Measurements from ENCODE around the gene CAPN2.

The CAPN2 gene

DNA sequence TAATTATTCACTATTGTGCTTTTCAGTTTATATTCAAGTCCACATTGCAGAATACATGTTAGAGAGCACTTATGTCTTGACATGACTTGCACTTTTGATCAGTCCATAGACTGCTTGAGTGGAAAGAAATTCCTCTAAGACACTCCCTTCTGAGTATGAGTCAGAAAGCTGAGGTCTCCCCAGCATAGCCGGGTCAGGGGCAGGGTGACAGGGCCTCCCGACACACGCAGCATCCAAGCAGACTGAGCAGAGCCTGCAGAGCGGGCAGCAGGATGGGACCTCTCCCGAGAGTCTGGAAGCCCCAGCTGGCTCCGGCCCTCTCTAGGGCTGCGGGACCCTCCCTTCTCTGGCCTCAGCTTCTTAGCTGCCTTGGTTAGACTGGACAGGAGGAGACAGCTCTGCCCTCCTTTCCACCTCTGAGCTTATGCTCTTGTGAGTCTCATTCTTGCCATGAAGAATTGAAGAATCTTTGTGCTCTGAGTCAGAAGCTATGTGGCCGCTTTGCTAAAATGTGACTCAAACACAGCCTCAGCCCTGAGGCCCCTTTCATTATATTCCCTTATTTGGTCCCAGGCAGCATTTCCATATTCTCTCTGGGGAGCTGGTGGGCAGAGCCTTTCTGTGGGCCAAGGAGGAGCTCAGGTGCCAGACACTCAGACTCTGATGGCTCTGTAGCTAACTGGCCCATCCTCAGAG, 11.2 kb upstream of the CAPN2 start:
- peak; percentile 82 for ATAC-seq
- no peak for TF ChIP-seq OSR1 (CRISPR knock-in tag; IDR thresholded peaks at IDR 0.05)
- TF ChIP-seq ZFP3 (CRISPR knock-in tag; IDR thresholded peaks at IDR 0.05), result 0 out of 2 replicates have a peak, but pooled peaks have one; percentile 60

- 0 out of 2 replicates have a peak, but pooled peaks have one; percentile 13 for TF ChIP-seq TOX (CRISPR knock-in tag; IDR thresholded peaks at IDR 0.05; ENCODE audit: borderline replicate concordance)
- no peak for TF ChIP-seq ARNTL (CRISPR knock-in tag; IDR thresholded peaks at IDR 0.05; ENCODE audit: borderline replicate concordance, low read depth)
- TF ChIP-seq RARB (CRISPR knock-in tag; IDR thresholded peaks at IDR 0.05), result peak; percentile 75; the same call in 1 of the 2 replicates
- TF ChIP-seq, protein P1, sequence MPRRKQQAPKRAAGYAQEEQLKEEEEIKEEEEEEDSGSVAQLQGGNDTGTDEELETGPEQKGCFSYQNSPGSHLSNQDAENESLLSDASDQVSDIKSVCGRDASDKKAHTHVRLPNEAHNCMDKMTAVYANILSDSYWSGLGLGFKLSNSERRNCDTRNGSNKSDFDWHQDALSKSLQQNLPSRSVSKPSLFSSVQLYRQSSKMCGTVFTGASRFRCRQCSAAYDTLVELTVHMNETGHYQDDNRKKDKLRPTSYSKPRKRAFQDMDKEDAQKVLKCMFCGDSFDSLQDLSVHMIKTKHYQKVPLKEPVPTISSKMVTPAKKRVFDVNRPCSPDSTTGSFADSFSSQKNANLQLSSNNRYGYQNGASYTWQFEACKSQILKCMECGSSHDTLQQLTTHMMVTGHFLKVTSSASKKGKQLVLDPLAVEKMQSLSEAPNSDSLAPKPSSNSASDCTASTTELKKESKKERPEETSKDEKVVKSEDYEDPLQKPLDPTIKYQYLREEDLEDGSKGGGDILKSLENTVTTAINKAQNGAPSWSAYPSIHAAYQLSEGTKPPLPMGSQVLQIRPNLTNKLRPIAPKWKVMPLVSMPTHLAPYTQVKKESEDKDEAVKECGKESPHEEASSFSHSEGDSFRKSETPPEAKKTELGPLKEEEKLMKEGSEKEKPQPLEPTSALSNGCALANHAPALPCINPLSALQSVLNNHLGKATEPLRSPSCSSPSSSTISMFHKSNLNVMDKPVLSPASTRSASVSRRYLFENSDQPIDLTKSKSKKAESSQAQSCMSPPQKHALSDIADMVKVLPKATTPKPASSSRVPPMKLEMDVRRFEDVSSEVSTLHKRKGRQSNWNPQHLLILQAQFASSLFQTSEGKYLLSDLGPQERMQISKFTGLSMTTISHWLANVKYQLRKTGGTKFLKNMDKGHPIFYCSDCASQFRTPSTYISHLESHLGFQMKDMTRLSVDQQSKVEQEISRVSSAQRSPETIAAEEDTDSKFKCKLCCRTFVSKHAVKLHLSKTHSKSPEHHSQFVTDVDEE (CRISPR knock-in tag; IDR thresholded peaks at IDR 0.05), result no peak
- ATAC-seq, result peak; percentile 2; the same call in 1 of the 3 replicates
These were observed 9.3 kb upstream of the CAPN2 start for GRCh38 chr1:223702735-223703667.

DNA sequence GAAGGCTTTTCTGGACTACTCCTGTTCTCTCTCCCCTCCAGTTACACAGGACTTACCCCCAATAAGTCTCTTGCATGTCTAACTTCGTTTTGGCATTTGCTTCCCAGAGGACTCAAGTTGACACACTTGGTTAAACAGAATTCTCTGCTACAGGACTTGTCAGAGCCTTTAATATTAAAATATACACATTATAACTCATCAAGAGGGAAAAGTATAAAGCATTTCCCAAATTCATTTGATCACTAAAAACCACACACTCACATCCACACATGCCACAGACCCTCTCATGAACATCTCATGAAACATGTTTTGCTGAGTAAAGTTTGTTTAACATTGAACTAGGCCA, 8.7 kb upstream of the CAPN2 start:
- TF ChIP-seq PPARA (CRISPR knock-in tag; IDR thresholded peaks at IDR 0.05; ENCODE audit: borderline replicate concordance) (no peak), ZFP3 (CRISPR knock-in tag; IDR thresholded peaks at IDR 0.05) (no peak), SNAI2 (CRISPR knock-in tag; IDR thresholded peaks at IDR 0.05) (no peak), TCF4 (CRISPR knock-in tag; IDR thresholded peaks at IDR 0.05; ENCODE audit: borderline replicate concordance) (no peak), ZNF8 (CRISPR knock-in tag; IDR thresholded peaks at IDR 0.05) (no peak), OSR1 (CRISPR knock-in tag; IDR thresholded peaks at IDR 0.05) (no peak)
- TF ChIP-seq, protein P1 (CRISPR knock-in tag; IDR thresholded peaks at IDR 0.05), result no peak
- ATAC-seq, result no peak

- TF ChIP-seq CREB5 (CRISPR knock-in tag; IDR thresholded peaks at IDR 0.05; ENCODE audit: low read depth) (no peak), ZFP3 (CRISPR knock-in tag; IDR thresholded peaks at IDR 0.05) (no peak), ZNF70 (CRISPR knock-in tag; IDR thresholded peaks at IDR 0.05) (no peak), CSDC2 (CRISPR knock-in tag; IDR thresholded peaks at IDR 0.05) (no peak), POU6F1 (CRISPR knock-in tag; IDR thresholded peaks at IDR 0.05; ENCODE audit: borderline replicate concordance, low read depth) (no peak), ZNF565 (CRISPR knock-in tag; conservative IDR thresholded peaks at IDR 0.05; ENCODE audit: low read depth) (no peak), CSRNP3 (CRISPR knock-in tag; IDR thresholded peaks at IDR 0.05) (no peak), OSR1 (CRISPR knock-in tag; IDR thresholded peaks at IDR 0.05) (no peak), ZC3H10 (CRISPR knock-in tag; IDR thresholded peaks at IDR 0.05) (no peak), ESRRG (CRISPR knock-in tag; IDR thresholded peaks at IDR 0.05) (no peak), BACH2 (CRISPR knock-in tag; IDR thresholded peaks at IDR 0.05; ENCODE audit: borderline replicate concordance) (no peak), PATZ1 (CRISPR knock-in tag; IDR thresholded peaks at IDR 0.05; ENCODE audit: borderline replicate concordance) (no peak), ZNF8 (CRISPR knock-in tag; IDR thresholded peaks at IDR 0.05) (no peak)
- no peak for ATAC-seq
These were observed 7.1 kb upstream of the CAPN2 start for GRCh38 chr1:223704921-223705878.

Measured in SK-N-SH treated with all-trans-retinoic acid at 6 μM for 48 hours (cell line).